OCI-LY1 (cell line): Measurements from ENCODE around the gene TAOK1.
A peak's percentile ranks its signal among the peaks of the same experiment; 100 is the strongest.

ENCODE experiments used
- H2AFZ ChIP-seq: fragments of 200-600 bp; sonication (generic), shearing (Covaris generic); 2 replicates; pipeline ENCODE4 v1.6.0; 2014; ENCODE audit warnings: antibody characterized with exemption, mild to moderate bottlenecking, low read length
- H3F3A ChIP-seq: fragments of 200-600 bp; sonication (generic), shearing (Covaris generic); 2 replicates; pipeline ENCODE4 v1.6.0; 2014; ENCODE audit warnings: mild to moderate bottlenecking, antibody characterized with exemption, low read length, moderate library complexity; ENCODE audit not compliant: insufficient read depth
- H3K27ac ChIP-seq: fragments of 200-600 bp; sonication (generic); 2 replicates; pipeline ENCODE4 v1.5.1; 2014; ENCODE audit warnings: low read length, mixed run types, mild to moderate bottlenecking, low read depth; ENCODE audit not compliant: poor library complexity, severe bottlenecking
- H3K27me3 ChIP-seq: fragments of 200-600 bp; sonication (generic); 2 replicates; pipeline ENCODE4 v1.6.0; 2014; ENCODE audit warnings: antibody characterized with exemption, mild to moderate bottlenecking, low read length, moderate library complexity; ENCODE audit not compliant: insufficient read depth
- H3K36me3 ChIP-seq: fragments of 200-600 bp; sonication (generic); 2 replicates; pipeline ENCODE4 v1.6.1; 2014; ENCODE audit warnings: mild to moderate bottlenecking, antibody characterized with exemption, low read length, moderate library complexity, mixed read lengths; ENCODE audit not compliant: insufficient read depth
- H3K4me1 ChIP-seq: fragments of 200-600 bp; sonication (generic); 2 replicates; pipeline ENCODE4 v1.5.1; 2014; ENCODE audit warnings: mild to moderate bottlenecking, low read length, moderate library complexity; ENCODE audit not compliant: insufficient read depth, severe bottlenecking
- H3K4me2 ChIP-seq: fragments of 200-600 bp; sonication (generic), shearing (Covaris generic); 2 replicates; pipeline ENCODE4 v1.6.1; 2014; ENCODE audit warnings: low read length
- H3K4me3 ChIP-seq: fragments of 200-600 bp; sonication (generic); 2 replicates; pipeline ENCODE4 v1.5.1; 2014; ENCODE audit warnings: low read length, low read depth, mild to moderate bottlenecking, mixed read lengths; ENCODE audit not compliant: poor library complexity, severe bottlenecking
- H3K79me2 ChIP-seq: fragments of 200-600 bp; shearing (Covaris generic); 2 replicates; pipeline ENCODE4 v1.6.1; 2016; ENCODE audit warnings: mixed run types, low read length, mixed read lengths; ENCODE audit not compliant: insufficient read depth
- H3K9ac ChIP-seq: fragments of 200-600 bp; sonication (generic), shearing (Covaris generic); 2 replicates; pipeline ENCODE4 v1.6.1; 2014; ENCODE audit warnings: mild to moderate bottlenecking, low read length, mixed read lengths
- H3K9me2 ChIP-seq: fragments of 200-600 bp; sonication (generic), shearing (Covaris generic); 2 replicates; pipeline ENCODE4 v1.6.1; 2014; ENCODE audit warnings: low read depth, mild to moderate bottlenecking, low read length, mixed read lengths
- H3K9me3 ChIP-seq: fragments of 200-600 bp; shearing (Covaris generic); 2 replicates; pipeline ENCODE4 v1.6.1; 2014; ENCODE audit warnings: low read length, mixed read lengths
- H4K20me1 ChIP-seq: fragments of 200-600 bp; sonication (generic), shearing (Covaris generic); 2 replicates; pipeline ENCODE4 v1.6.0; 2016; ENCODE audit warnings: mild to moderate bottlenecking, low read length; ENCODE audit not compliant: insufficient read depth
- EZH2 ChIP-seq: fragments of 200-600 bp; sonication (generic), shearing (Covaris generic); IDR thresholded peaks from 2 replicates; pipeline ENCODE4 v1.8.0; 2017; ENCODE audit warnings: borderline replicate concordance, mixed run types, mild to moderate bottlenecking, antibody characterized with exemption, low read length, moderate library complexity, mixed read lengths
- TF ChIP-seq, protein P1 (sequence below): fragments of 200-600 bp; sonication (generic), shearing (Covaris generic); IDR thresholded peaks from 2 replicates; pipeline ENCODE4 v1.5.1; 2017; ENCODE audit warnings: mild to moderate bottlenecking, antibody characterized with exemption, low read length, moderate library complexity, mixed read lengths

TAOK1 gene

DNA sequence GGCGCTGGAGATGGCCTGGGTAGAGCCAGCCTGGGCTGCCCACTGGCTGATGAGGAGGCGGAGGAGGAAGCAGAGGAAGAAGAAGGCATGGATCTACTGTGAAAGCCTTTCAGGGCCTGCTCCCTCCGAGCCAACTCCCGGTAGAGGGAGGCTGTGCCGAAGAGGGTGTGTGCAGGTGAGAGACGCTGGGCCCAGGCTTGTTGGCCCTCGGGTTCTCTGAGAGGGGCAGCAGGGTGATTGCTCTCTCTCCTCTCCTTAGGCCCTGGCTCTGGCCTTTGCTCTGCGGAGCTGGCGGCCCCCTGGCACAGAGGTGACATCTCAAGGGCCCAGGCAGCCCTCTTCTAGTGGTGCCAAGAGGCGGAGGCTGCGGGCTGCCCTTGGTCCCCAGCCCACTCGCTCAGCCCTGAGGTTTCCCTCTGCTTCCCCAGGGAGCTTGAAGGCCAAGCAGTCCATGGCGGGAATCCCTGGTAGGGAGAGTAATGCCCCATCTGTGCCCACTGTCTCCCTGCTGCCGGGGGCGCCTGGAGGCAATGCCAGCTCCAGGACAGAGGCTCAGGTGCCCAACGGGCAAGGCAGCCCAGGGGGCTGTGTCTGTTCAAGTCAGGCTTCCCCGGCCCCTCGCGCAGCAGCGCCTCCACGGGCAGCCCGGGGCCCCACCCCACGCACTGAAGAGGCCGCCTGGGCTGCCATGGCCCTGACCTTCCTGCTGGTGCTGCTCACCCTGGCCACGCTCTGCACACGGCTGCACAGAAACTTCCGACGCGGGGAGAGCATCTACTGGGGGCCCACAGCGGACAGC is 181.9 kb downstream of the TAOK1 start:
- no peak overlapping the region; the same call in 1 of the 2 replicates for H3K9ac ChIP-seq
- peaks cover 39% of the 10 kb centered on the region; the same call in 1 of the 2 replicates for H3K36me3 ChIP-seq

DNA sequence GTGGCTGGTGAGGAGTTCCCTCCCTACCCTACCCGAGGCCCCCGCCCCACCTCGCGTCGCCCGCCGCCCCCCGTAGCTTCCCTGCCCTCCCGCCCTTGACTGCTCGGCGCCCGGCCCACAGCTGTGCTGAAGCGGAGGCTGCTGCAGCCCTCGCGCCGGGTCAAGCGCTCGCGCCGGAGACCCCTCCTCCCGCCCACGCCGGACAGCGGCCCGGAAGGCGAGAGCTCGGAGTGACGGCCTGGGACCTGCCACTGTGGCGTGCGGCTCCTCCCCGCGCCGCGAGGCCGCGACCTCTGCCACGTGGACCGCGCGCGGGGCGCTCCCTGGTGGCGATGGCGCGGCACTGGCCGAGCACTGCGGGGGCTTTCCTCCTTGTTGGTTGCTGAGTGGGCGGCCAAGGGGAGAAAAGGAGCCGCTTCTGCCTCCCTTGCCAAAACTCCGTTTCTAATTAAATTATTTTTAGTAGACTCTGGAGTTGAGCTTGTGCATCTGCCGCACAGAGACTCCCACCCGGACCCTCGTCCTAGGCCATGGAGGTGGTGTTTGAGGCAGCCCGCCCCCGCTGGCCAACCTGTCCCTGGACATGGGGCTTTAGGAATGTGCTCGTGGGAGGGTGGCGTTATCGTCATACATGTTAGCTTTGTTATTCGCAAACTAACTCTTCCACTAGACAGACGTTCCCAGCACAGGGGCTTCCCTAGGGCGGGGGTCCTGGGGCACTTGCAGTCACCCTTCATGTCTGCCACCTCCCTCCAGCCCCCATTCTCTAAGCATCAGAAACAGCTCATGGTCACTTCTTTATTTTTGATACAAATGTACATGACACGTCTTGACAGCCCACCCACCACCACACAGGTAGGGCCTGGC is 182.8 kb downstream of the TAOK1 start:
- Histone ChIP-seq H4K20me1 (no peaks in the 10 kb centered on the region), H3F3A (no peaks in the 10 kb centered on the region), H3K4me3 (peak overlapping the region; percentile 34), H3K27ac (no peak overlapping the region), H3K4me1 (peaks cover 13% of the 10 kb centered on the region), H3K27me3 (no peaks in the 10 kb centered on the region), H2AFZ (no peak overlapping the region), H3K79me2 (no peaks in the 10 kb centered on the region), H3K9ac (peak overlapping the region; percentile 10; the same call in 1 of the 2 replicates), H3K4me2 (peak overlapping the region; percentile 48), H3K9me3 (no peaks in the 10 kb centered on the region), H3K36me3 (peaks cover 48% of the 10 kb centered on the region; the same call in 1 of the 2 replicates), H3K9me2 (no peaks in the 10 kb centered on the region)
- no peak for TF ChIP-seq EZH2
- TF ChIP-seq, protein P1, sequence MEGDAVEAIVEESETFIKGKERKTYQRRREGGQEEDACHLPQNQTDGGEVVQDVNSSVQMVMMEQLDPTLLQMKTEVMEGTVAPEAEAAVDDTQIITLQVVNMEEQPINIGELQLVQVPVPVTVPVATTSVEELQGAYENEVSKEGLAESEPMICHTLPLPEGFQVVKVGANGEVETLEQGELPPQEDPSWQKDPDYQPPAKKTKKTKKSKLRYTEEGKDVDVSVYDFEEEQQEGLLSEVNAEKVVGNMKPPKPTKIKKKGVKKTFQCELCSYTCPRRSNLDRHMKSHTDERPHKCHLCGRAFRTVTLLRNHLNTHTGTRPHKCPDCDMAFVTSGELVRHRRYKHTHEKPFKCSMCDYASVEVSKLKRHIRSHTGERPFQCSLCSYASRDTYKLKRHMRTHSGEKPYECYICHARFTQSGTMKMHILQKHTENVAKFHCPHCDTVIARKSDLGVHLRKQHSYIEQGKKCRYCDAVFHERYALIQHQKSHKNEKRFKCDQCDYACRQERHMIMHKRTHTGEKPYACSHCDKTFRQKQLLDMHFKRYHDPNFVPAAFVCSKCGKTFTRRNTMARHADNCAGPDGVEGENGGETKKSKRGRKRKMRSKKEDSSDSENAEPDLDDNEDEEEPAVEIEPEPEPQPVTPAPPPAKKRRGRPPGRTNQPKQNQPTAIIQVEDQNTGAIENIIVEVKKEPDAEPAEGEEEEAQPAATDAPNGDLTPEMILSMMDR: peak; percentile 60

More for the DNA sequence above, 181.9 kb downstream of the TAOK1 start:
- H3K4me1 ChIP-seq: peaks cover 17% of the 10 kb centered on the region
- no peaks in the 10 kb centered on the region for H3K27me3 ChIP-seq
- H3K4me2 ChIP-seq: peak overlapping the region; percentile 48; the same call in 1 of the 2 replicates
- no peaks in the 10 kb centered on the region for H3F3A ChIP-seq
- no peak overlapping the region for H3K27ac ChIP-seq
- TF ChIP-seq EZH2: no peak
- TF ChIP-seq, protein P1: no peak
- no peaks in the 10 kb centered on the region for H3K79me2 ChIP-seq
- H3K4me3 ChIP-seq: peak overlapping the region; percentile 34
- no peak overlapping the region for H2AFZ ChIP-seq
- no peaks in the 10 kb centered on the region for H3K9me2 ChIP-seq
- H4K20me1 ChIP-seq: no peaks in the 10 kb centered on the region
- H3K9me3 ChIP-seq: no peaks in the 10 kb centered on the region

DNA sequence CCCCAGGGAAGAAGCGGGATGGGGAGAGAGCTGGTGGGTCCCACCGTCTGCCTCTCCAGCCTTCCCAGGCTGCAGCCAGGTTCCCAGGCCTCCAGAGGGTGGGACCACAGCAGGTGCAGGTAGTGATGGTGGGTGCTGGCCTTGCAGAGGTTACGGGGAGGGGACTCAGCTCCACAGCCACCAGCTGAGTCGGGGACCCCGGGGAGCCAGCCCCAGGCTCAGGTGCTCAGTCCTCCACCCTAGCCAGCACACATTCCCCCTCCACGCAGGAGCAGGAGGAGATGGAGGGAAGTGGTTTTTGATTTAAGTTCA is 183.4 kb downstream of the TAOK1 start:
- H3K4me1 ChIP-seq: peaks cover 13% of the 10 kb centered on the region

More for the DNA sequence above, 183.4 kb downstream of the TAOK1 start:
- Histone ChIP-seq H3K36me3 (peaks cover 53% of the 10 kb centered on the region; the same call in 1 of the 2 replicates), H3K9ac (no peak overlapping the region), H3K27ac (no peak overlapping the region), H4K20me1 (no peaks in the 10 kb centered on the region), H3K4me3 (no peak overlapping the region), H3K4me2 (no peak overlapping the region), H2AFZ (no peak overlapping the region), H3K9me3 (no peaks in the 10 kb centered on the region), H3K79me2 (no peaks in the 10 kb centered on the region), H3K9me2 (no peaks in the 10 kb centered on the region), H3F3A (no peaks in the 10 kb centered on the region), H3K27me3 (no peaks in the 10 kb centered on the region)
- TF ChIP-seq, protein P1: no peak
- TF ChIP-seq EZH2: no peak
